H9 (cell line): ENCODE results near the gene MINPP1. TPM values are rescaled to one million over a fixed set of nuclear protein-coding genes. Genes with fewer than 3 reads are reported as not detected.

ENCODE experiments used
- DNase-seq: peaks from one replicate; pipeline ENCODE4 v3.0.0-alpha.2; 2017
- H2AFZ ChIP-seq: one replicate; pipeline ENCODE4 v1.6.1; 2013; ENCODE audit warnings: mild to moderate bottlenecking, low read length, control low read depth, moderate library complexity
- H2AK5ac ChIP-seq: 2 replicates; pipeline ENCODE4 v1.6.1; 2013; ENCODE audit warnings: low read length, control low read depth, mixed read lengths; ENCODE audit not compliant: insufficient read length
- H2BK120ac ChIP-seq: one replicate; pipeline ENCODE4 v1.6.1; 2013; ENCODE audit warnings: low read depth, mild to moderate bottlenecking, low read length, control low read depth, inconsistent platforms; ENCODE audit not compliant: poor library complexity, severe bottlenecking
- H2BK12ac ChIP-seq: 2 replicates; pipeline ENCODE4 v1.6.1; 2013; ENCODE audit warnings: low read length, control low read depth, mixed read lengths, low read depth; ENCODE audit not compliant: insufficient read length
- H2BK15ac ChIP-seq: 2 replicates; pipeline ENCODE4 v1.6.1; 2013; ENCODE audit warnings: low read depth, low read length, control low read depth
- H2BK20ac ChIP-seq: one replicate; pipeline ENCODE4 v1.6.1; 2013; ENCODE audit warnings: low read depth, mild to moderate bottlenecking, low read length, control low read depth, inconsistent platforms; ENCODE audit not compliant: poor library complexity, severe bottlenecking
- H2BK5ac ChIP-seq: 2 replicates; pipeline ENCODE4 v1.6.1; 2013; ENCODE audit warnings: low read length, control low read depth, mixed read lengths; ENCODE audit not compliant: insufficient read length
- H3K14ac ChIP-seq: 2 replicates; pipeline ENCODE4 v1.6.1; 2013; ENCODE audit warnings: low read length, control low read depth; ENCODE audit not compliant: insufficient read depth
- H3K18ac ChIP-seq: 2 replicates; pipeline ENCODE4 v1.6.1; 2013; ENCODE audit warnings: low read depth, mild to moderate bottlenecking, mixed read lengths, low read length, control low read depth; ENCODE audit not compliant: insufficient read length
- H3K23ac ChIP-seq: 2 replicates; pipeline ENCODE4 v1.6.1; 2013; ENCODE audit warnings: low read length, control low read depth, mixed read lengths, low read depth; ENCODE audit not compliant: insufficient read length
- H3K23me2 ChIP-seq: 2 replicates; pipeline ENCODE4 v1.6.1; 2013; ENCODE audit warnings: low read depth, mild to moderate bottlenecking, mixed read lengths, low read length, control low read depth; ENCODE audit not compliant: insufficient read length, poor library complexity, severe bottlenecking
- H3K27ac ChIP-seq: 2 replicates; pipeline ENCODE4 v1.5.1; 2013; ENCODE audit warnings: low read length, control low read depth, mixed read lengths, low read depth; ENCODE audit not compliant: insufficient read length
- H3K27me3 ChIP-seq: 2 replicates; pipeline ENCODE4 v1.6.1; 2013; ENCODE audit warnings: low read length, control low read depth, inconsistent platforms; ENCODE audit not compliant: insufficient read depth
- H3K4ac ChIP-seq: 2 replicates; pipeline ENCODE4 v1.6.1; 2013; ENCODE audit warnings: low read depth, mild to moderate bottlenecking, control low read depth, inconsistent platforms, low read length, moderate library complexity
- H3K4me1 ChIP-seq: 2 replicates; pipeline ENCODE4 v1.6.1; 2013; ENCODE audit warnings: low read length, control low read depth, inconsistent platforms; ENCODE audit not compliant: insufficient read depth
- H3K4me2 ChIP-seq: 2 replicates; pipeline ENCODE4 v1.6.1; 2013; ENCODE audit warnings: low read length, control low read depth, mixed read lengths; ENCODE audit not compliant: insufficient read length, insufficient read depth
- H3K56ac ChIP-seq: 2 replicates; pipeline ENCODE4 v1.6.1; 2013; ENCODE audit warnings: low read depth, mild to moderate bottlenecking, mixed read lengths, low read length, control low read depth; ENCODE audit not compliant: insufficient read length
- H3K79me1 ChIP-seq: 2 replicates; pipeline ENCODE4 v1.6.1; 2013; ENCODE audit warnings: low read depth, mild to moderate bottlenecking, moderate library complexity, low read length, control low read depth, inconsistent platforms; ENCODE audit not compliant: insufficient read depth, poor library complexity, severe bottlenecking
- H3K79me2 ChIP-seq: 2 replicates; pipeline ENCODE4 v1.6.1; 2013; ENCODE audit warnings: low read length, control low read depth, inconsistent platforms; ENCODE audit not compliant: insufficient read depth
- H3K9ac ChIP-seq: 2 replicates; pipeline ENCODE4 v1.6.1; 2013; ENCODE audit warnings: low read length, control low read depth, mixed read lengths; ENCODE audit not compliant: insufficient read length; ENCODE audit errors: extremely low read depth
- H3K9me3 ChIP-seq: one replicate; pipeline ENCODE4 v1.6.1; 2013; ENCODE audit warnings: low read depth, low read length, inconsistent platforms; ENCODE audit not compliant: control insufficient read depth
- H3T11ph ChIP-seq: one replicate; pipeline ENCODE4 v1.6.1; 2013; ENCODE audit warnings: mild to moderate bottlenecking, low read length, control low read depth, inconsistent platforms
- H4K20me1 ChIP-seq: one replicate; pipeline ENCODE4 v1.6.1; 2013; ENCODE audit not compliant: control insufficient read depth, insufficient read length, insufficient read depth
- H4K5ac ChIP-seq: 2 replicates; pipeline ENCODE4 v1.6.1; 2013; ENCODE audit warnings: low read depth, mild to moderate bottlenecking, mixed read lengths, low read length, control low read depth; ENCODE audit not compliant: insufficient read length
- H4K8ac ChIP-seq: replicated peaks from 2 replicates; pipeline ENCODE4 v1.6.1; 2013; ENCODE audit warnings: low read length, control low read depth, mixed read lengths, low read depth; ENCODE audit not compliant: insufficient read length
- H4K91ac ChIP-seq: 2 replicates; pipeline ENCODE4 v1.6.1; 2013; ENCODE audit warnings: low read depth, mild to moderate bottlenecking, moderate library complexity, mixed read lengths, low read length, control low read depth; ENCODE audit not compliant: insufficient read length
- H3K27ac Mint-ChIP-seq, 3 experiments: 2 replicates in 2 of 3; 3 replicates in 1 of 3; pipeline ENCODE4 v1.8.0; 2020 to 2021; ENCODE audit warnings: mixed read lengths in 3 of 3, mild to moderate bottlenecking in 1 of 3, moderate library complexity in 1 of 3
- H3K27me3 Mint-ChIP-seq: 2 replicates; pipeline ENCODE4 v1.8.0; 2021; ENCODE audit warnings: low read depth, mild to moderate bottlenecking, moderate library complexity, mixed read lengths
- H3K36me3 Mint-ChIP-seq, 3 experiments: 2 replicates in 2 of 3; 3 replicates in 1 of 3; pipeline ENCODE4 v1.8.0; 2020 to 2021; ENCODE audit warnings: low read depth in 3 of 3, mixed read lengths in 3 of 3; ENCODE audit not compliant: insufficient read depth in 1 of 3
- H3K4me1 Mint-ChIP-seq, 2 experiments: 2 replicates each; pipeline ENCODE4 v1.8.0; 2020; ENCODE audit warnings: mixed read lengths in 2 of 2
- H3K4me3 Mint-ChIP-seq, 2 experiments: 2 replicates in 1 of 2; 3 replicates in 1 of 2; pipeline ENCODE4 v1.8.0; 2020 to 2021; ENCODE audit warnings: mild to moderate bottlenecking in 2 of 2, mixed read lengths in 2 of 2, moderate library complexity in 1 of 2
- H3K9me3 Mint-ChIP-seq, 2 experiments: 2 replicates in 1 of 2; 3 replicates in 1 of 2; pipeline ENCODE4 v1.8.0; 2020; ENCODE audit warnings: mild to moderate bottlenecking in 2 of 2, mixed read lengths in 2 of 2, moderate library complexity in 1 of 2
- WGBS: extraction: QIAGEN DNeasy Blood & Tissue Kit; methylation state at CpG from one replicate; pipeline ENCODE4 v1.1.7; 2013; ENCODE audit warnings: missing lambda C conversion rate, low lambda C conversion rate, mixed read lengths; ENCODE audit not compliant: insufficient read length; ENCODE audit errors: extremely low coverage; 5-methylcytosine and 5-hydroxymethylcytosine counted together
- total RNA-seq: library from RNA; stranded (reverse); gene quantifications from 2 replicates; pipeline ENCODE4 v1.2.1, GENCODE V29; 2021
- TF ChIP-seq, protein P1 (sequence below): fragments of 200-600 bp; sonication (generic); conservative IDR thresholded peaks from 3 replicates; pipeline ENCODE4 v1.8.0; 2021; ENCODE audit warnings: antibody characterized with exemption, mild to moderate bottlenecking

Gene MINPP1
- total RNA-seq, 1 experiment from 2014 or later, result 30.3 TPM

DNA sequence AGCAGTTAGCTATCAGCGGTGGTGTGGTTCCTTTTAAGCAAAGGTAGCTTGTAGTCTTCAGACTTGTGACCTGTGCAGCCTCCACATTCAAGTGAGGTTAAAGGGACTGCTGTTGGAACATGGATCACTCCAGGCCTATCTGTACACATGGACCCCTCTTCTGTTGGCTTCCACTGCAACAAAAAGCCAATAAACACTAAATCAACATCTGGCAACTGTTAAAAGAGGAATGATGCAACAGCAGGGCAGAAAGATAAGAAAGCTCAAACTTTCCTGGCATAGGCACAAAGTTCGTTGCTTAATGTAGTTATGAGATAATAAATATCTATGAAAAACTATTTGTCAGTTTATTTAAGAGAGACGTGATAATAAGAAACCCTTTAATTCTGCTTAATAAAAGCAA, 4.0 kb upstream of the MINPP1 start:
- H4K20me1 ChIP-seq, result no peaks in the 10 kb centered on the region
- H2BK15ac ChIP-seq, result no peak overlapping the region
- no peak overlapping the region for H4K91ac ChIP-seq
- no peaks in the 10 kb centered on the region for H3K4me1 ChIP-seq
- Mint-ChIP-seq H3K4me3 (no peak overlapping the region), H3K27ac (no peak overlapping the region), H3K9me3 (no peaks in the 10 kb centered on the region), H3K36me3 (no peaks in the 10 kb centered on the region; a peak in 1 of 7 replicates), H3K27me3 (peaks cover 13% of the 10 kb centered on the region), H3K4me1 (peaks cover 10 to 13% of the 10 kb centered on the region in 2 experiments)
- H3K79me2 ChIP-seq, result no peaks in the 10 kb centered on the region; the same call in 1 of the 2 replicates
- no peak overlapping the region for H3K56ac ChIP-seq
- no peak overlapping the region for H3K27ac ChIP-seq
- H2BK12ac ChIP-seq, result no peak overlapping the region
- TF ChIP-seq, protein P1, sequence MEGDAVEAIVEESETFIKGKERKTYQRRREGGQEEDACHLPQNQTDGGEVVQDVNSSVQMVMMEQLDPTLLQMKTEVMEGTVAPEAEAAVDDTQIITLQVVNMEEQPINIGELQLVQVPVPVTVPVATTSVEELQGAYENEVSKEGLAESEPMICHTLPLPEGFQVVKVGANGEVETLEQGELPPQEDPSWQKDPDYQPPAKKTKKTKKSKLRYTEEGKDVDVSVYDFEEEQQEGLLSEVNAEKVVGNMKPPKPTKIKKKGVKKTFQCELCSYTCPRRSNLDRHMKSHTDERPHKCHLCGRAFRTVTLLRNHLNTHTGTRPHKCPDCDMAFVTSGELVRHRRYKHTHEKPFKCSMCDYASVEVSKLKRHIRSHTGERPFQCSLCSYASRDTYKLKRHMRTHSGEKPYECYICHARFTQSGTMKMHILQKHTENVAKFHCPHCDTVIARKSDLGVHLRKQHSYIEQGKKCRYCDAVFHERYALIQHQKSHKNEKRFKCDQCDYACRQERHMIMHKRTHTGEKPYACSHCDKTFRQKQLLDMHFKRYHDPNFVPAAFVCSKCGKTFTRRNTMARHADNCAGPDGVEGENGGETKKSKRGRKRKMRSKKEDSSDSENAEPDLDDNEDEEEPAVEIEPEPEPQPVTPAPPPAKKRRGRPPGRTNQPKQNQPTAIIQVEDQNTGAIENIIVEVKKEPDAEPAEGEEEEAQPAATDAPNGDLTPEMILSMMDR, result no peak
- no peak overlapping the region for H2BK20ac ChIP-seq
- no peak overlapping the region for H3K4ac ChIP-seq
- no peak overlapping the region for H3K14ac ChIP-seq
- H2AFZ ChIP-seq, result no peak overlapping the region
- no peak overlapping the region for H3K18ac ChIP-seq
- H3K4me2 ChIP-seq, result no peak overlapping the region
- peaks cover 3% of the 10 kb centered on the region for H3K23me2 ChIP-seq
- no CpG with 5 or more reads among the region's 3 CpGs for WGBS
- H3K23ac ChIP-seq, result no peak overlapping the region
- no peak overlapping the region for H4K5ac ChIP-seq
- H3K9me3 ChIP-seq, result no peaks in the 10 kb centered on the region
- no peak overlapping the region for H2AK5ac ChIP-seq
- no peak overlapping the region for H3T11ph ChIP-seq
- H2BK5ac ChIP-seq, result no peak overlapping the region
- H2BK120ac ChIP-seq, result no peak overlapping the region
- no peak overlapping the region for H3K9ac ChIP-seq
- no peaks in the 10 kb centered on the region for H3K27me3 ChIP-seq
- no peak overlapping the region for H4K8ac ChIP-seq
- DNase-seq, result no peak
- no peaks in the 10 kb centered on the region for H3K79me1 ChIP-seq
